DMS114 treated with DMSO at 0.1 percent for 48 hours (cell line): Measurements from ENCODE around the gene COL19A1.
"Not testable (repeated sequence)": the region's sequence is repeated elsewhere in the genome, so short reads cannot be mapped to it uniquely, and the experiment has no call there.

Experiments
- DNase-seq: peaks from one replicate; lab custom pipeline; 2025; ENCODE audit not compliant: unreplicated experiment; lab: John Stamatoyannopoulos, UW

Gene COL19A1

DNA sequence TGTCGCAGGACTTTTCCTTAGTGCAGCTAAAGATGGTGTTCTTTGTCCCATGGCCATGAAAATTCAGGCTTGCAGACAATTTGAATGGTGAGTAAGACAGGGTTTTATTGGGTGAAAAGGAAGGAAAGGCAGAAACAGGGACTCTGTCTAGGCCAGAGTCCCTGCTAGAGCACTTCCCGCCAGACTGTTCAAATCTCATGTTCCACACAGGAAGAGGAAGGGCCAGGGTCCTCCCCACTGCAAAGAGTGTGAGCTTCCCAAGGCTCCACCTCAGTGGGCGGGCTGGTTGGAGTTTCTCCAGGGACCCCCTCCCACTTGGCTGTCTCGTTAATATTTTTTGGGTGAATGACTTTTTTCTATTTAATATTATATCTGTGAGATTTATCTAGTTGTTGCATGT is 29.0 kb downstream of the COL19A1 start:
- DNase-seq = no peak

DNA sequence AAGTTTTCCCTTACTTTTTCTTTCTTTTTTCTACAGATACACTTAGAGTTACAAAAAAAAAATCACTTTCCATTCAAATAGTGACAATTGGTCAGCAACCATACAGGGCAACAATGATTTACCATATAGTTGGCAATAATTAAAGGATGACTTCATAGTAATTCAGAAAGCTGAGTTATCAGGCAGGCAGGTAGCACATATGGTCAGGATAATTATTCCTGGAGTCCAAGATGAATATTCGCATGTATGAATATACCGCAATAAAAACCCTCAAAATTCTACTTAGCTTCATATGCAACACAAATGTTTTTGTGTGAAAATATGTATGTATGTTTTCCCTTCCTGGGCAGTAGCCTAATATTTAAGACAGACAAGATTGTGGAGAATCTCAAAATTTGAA is 34.5 kb downstream of the COL19A1 start:
- no peak for DNase-seq

DNA sequence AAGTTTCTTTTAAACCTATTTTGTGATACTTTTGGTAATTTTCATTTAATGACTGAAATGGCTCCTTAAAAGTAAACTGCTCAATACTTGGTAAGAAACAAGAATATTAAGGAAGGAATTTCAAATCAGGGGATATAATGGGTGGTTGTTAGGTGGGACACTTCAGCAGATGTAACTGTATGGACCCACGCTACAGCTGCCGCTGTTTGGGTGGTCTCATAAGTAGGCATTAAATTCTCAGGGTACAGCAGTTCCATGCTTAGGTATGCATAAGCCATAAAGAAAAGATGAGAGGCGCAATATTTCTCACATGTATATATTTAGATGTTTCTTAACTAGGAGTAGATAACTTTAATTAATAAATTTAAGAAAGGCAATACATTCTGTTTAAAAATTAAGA is 35.0 kb downstream of the COL19A1 start:
- DNase-seq = no peak

DNA sequence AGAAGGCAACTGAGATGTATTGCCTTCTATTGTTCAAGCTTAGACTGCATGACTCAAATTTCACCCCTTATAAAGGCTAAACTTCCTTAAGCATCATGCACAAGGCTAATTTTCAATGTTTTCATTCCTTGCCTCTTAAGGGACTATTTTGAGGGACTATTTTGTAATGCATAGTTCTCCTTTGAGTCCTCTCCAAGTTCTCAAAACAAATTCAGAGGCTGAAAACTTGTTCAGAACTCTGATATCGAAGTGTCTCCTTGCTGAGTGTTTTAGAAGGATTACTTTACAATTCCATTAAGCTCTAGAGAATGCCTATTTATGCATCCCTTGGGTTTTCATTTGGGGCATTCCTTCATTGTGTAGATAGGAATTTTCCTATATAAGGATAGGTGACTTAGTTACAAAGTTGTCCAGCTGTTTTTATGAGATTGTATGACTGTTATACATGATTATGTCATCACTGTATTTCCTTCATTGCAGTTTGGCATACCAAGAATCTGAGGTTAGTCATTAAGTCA is 41.7 kb downstream of the COL19A1 start:
- no peak for DNase-seq

DNA sequence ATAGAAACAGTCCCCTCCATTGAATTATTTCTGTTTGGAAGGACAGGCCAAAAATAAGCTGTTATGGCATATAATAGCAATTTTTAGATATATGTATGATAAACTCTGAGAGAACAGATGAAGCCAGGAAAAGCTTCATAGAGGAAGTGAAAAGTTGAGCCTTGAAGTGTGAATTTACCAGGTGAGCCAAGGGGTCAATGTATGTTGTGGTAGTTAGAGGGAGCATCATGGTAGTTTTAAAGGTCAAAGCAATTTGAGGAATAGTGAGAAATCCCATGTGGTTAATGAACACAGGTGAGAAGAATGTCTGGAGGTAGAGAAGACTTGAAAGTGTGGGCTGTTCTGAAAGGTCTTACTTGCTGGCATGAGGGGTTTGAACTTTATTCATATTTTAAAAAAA is 47.0 kb downstream of the COL19A1 start:
- no peak for DNase-seq

- DNase-seq = no peak
Observed at GRCh38 chr6:69914015-69914485, 47.7 kb downstream of the COL19A1 start.

GRCh38 chr6:69915346-69915745 is 49.0 kb downstream of the COL19A1 start:
- no peak for DNase-seq

- no peak for DNase-seq
Observed at GRCh38 chr6:69917834-69918233, 51.5 kb downstream of the COL19A1 start.

- DNase-seq = no peak
Observed at GRCh38 chr6:69918813-69919475, 52.6 kb downstream of the COL19A1 start.

- not testable (repeated sequence) for DNase-seq
Observed at GRCh38 chr6:69921066-69921465, 54.7 kb downstream of the COL19A1 start.

DNA sequence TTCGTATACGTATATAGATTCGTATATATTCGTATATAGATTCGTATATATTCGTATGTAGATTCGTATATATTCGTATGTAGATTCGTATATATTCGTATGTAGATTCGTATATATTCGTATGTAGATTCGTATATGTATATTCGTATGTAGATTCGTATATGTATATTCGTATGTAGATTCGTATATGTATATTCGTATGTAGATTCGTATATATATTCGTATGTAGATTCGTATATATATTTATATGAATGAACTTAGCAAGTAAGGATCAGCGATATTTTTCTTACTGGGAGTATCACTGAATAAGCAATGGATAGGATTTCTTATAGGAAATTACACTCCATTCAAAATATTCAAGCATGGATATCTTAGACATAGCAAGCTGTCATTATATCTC is 55.3 kb downstream of the COL19A1 start:
- DNase-seq = not testable (repeated sequence)

- DNase-seq = no peak
Observed at GRCh38 chr6:69926745-69927144, 60.4 kb downstream of the COL19A1 start.

GRCh38 chr6:69933239-69933638 is 66.9 kb downstream of the COL19A1 start:
- no peak for DNase-seq

DNA sequence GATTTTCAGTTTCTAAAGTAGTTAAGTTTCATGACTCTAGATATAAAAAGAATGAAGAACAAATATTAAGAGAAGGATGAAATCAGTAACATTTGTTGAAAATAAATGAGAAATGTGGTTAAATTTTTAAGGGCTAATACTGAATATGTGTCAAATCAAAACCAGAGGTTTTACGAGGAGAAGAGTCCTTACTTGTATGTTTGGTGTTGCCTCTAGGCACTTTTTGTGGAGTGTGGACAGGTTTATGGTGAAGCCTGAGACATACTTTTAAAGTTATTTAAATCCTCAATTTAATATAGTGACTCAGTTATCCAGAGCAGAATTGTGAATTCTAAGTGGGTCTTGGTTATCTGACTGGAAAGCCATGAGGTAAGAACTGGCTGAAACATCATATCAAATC is 68.7 kb downstream of the COL19A1 start:
- no peak for DNase-seq

GRCh38 chr6:69936674-69937363 is 70.5 kb downstream of the COL19A1 start:
- DNase-seq = no peak

DNA sequence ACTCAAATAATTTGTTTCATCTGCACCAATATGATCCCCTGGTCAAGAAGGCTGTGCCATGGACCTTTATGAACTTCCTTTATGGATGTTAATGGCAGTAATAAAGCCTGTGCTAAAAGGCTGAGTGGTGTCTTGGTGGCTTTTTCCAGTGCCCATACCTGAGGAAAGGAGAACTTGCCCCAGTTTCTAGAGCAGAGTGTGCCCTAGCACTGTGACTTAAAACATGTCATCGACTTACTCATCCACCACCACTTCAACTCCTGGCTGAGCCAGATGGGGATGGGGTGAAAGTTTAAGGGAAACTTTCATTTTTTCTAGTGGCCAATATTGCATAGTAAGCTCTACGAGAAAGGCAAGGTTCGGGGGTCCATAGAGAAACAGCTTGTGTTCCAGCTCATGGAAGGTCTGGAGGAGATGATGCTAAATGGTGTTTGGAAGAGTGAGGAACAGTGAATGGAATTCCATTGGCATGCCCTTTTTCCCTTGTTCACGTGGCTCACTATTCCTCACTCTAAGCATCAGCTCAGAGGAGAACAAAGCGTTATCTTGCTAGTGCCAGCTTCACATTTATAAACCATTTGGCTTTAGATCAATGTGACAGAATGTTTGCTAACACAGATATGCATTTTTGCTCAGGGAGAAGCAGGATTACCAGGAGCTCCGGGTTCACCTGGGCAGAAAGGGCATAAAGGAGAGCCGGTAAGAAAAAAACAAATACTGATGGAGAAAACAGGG is 71.2 kb downstream of the COL19A1 start:
- DNase-seq = no peak

DNA sequence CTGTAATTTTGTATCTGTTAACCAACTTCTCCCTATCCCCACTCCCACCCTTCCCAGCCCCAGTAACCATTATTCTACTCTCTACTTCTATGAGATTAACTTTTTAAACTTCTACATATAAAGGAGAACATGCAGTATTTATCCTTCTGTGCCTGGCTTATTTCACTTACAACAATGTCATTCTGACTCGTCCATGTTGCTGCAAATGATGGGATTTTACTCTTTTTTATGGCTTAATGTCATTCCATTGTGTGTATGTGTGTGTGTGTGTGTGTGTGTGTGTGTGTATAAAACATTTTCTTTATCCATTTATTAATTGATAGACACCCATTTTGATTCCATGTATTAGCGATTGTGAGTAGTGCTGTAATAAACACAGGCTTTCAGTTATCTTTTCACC is 76.1 kb downstream of the COL19A1 start:
- no peak for DNase-seq

DNA sequence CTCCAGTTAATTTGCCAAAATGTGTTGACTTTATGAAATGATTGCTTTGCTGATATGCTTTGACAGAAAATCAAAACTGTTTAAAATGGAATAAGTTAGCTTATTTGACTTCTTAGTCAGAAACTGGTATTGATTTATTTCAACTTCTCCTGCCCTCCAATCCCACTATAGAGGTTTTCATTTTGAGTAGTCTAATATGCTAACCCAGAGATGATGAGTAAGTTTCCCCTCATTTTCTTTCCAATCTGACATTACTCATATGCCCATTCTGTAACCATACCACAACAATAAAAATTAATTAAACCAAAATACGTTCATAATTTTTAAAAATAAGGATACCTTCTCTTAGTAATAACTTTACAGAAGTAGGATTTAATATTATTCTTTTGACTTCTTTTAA is 78.8 kb downstream of the COL19A1 start:
- DNase-seq = no peak

DNA sequence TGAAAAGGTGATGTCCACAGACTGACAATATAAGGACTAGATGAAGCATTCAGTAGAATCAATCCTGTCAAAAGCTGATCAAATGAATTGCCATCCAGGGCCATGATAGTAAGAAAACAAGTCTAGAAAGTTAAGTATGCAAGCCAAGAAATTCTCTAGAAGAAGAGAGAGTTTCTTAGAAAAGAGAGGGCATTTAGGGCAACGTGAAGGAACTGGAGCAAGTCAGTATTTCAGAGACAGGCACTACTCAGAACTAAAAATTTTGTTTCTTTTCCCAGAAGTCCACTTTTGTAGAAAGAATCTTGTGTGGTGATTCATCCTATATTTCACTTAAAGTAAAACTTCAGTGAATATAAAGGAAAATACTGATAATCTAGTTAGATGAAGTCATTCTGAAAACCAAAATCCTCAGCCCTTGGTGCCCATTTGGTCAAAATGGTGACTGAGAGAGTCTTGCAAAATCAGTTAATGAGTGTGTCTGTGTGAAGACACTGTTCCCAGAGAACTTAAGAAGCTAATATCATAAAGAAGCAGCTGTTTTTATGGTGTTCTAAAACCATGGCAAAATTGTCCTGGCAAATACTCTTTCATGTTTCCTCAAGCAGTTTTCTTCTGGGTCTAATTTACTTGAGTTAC is 82.2 kb downstream of the COL19A1 start:
- no peak for DNase-seq

GRCh38 chr6:69953491-69953890 is 87.1 kb downstream of the COL19A1 start:
- no peak for DNase-seq

GRCh38 chr6:69954733-69955132 is 88.4 kb downstream of the COL19A1 start:
- DNase-seq = no peak
